Peyer's patch (tissue), 4 donors: ENCODE data around the gene OR4K14.

ENCODE experiments used
- CTCF ChIP-seq, 6 experiments: fragments of 450-650 bp in 4 of 6; fragments of 200-600 bp in 2 of 6; sonication (generic) in 1 of 6; IDR thresholded peaks; one replicate each; pipeline ENCODE4 v1.5.1; 2017 to 2019; ENCODE audit warnings: antibody characterized with exemption in 6 of 6, mild to moderate bottlenecking in 3 of 6, moderate library complexity in 1 of 6
- POLR2A ChIP-seq, 2 donors: fragments of 450-650 bp; IDR thresholded peaks; one replicate each; pipeline ENCODE4 v1.5.1; 2017; ENCODE audit warnings: antibody characterized with exemption in 2 of 2, mild to moderate bottlenecking in 2 of 2, moderate library complexity in 2 of 2

GRCh38 chr14:20035938-20036337 is 16.8 kb upstream of the OR4K14 start, which contains the start of gene OR4K13:
- no peak for TF ChIP-seq CTCF (IDR thresholded peaks at IDR 0.05)
- TF ChIP-seq POLR2A (IDR thresholded peaks at IDR 0.05) = no peak
